Gastrocnemius medialis (tissue), 4 donors: ENCODE results near the gene RPAP3.

Source experiments
- CTCF ChIP-seq, 5 experiments: fragments of 450-650 bp in 3 of 5; fragments of 200-600 bp in 2 of 5; sonication (generic) in 2 of 5; IDR thresholded peaks in 4 of 5; conservative IDR thresholded peaks in 1 of 5; 1 replicate in 4 of 5; 2 replicates in 1 of 5; pipeline ENCODE4 v1.5.1; 2016 to 2019; ENCODE audit warnings: antibody characterized with exemption in 5 of 5, mild to moderate bottlenecking in 3 of 5, moderate library complexity in 3 of 5
- POLR2A ChIP-seq, 2 donors: fragments of 450-650 bp; IDR thresholded peaks; one replicate each; pipeline ENCODE4 v1.6.1; 2017; ENCODE audit warnings: antibody characterized with exemption in 2 of 2, mild to moderate bottlenecking in 2 of 2, moderate library complexity in 2 of 2

DNA sequence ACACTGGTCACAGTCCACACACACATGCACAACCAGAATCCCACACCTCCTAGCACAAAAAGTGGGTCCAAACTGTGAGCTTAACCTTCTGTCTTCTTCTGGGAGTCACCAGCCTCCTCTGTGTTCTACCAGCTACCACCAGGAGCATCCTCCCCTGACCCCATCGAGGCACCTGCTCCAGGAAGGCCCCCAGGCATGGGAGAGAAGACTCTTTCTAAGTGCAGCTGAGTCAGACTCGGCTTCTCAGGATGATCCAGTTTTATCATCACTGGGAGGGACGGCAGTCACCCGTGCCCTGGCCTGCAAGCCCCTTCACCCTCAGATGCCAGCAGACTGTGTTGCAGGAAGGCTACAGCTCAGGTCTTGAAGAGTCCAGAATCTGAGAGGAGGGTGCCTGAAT, 27.3 kb upstream of the RPAP3 start:
- TF ChIP-seq CTCF (IDR thresholded peaks at IDR 0.05 in 4 of 5, conservative IDR thresholded peaks at IDR 0.05 in 1 of 5) (no peak), POLR2A (IDR thresholded peaks at IDR 0.05) (no peak)
